Mucosa of descending colon (tissue), 3 donors: ENCODE results near the gene ACSL3. TPM values are rescaled to one million over a fixed set of nuclear protein-coding genes. Genes with fewer than 3 reads are reported as not detected.
A peak's percentile ranks its signal among the peaks of the same experiment; 100 is the strongest.

Experiments
- ATAC-seq: fragments of 200-7000 bp; cut with Tn5 transposase; one replicate; pipeline ENCODE4 v1.9.1; 2020; ENCODE audit warnings: mild to moderate bottlenecking, moderate library complexity
- DNase-seq, 3 donors: peaks; one replicate each; pipeline ENCODE4 v3.0.0-alpha.2; 2020
- H3K36me3 ChIP-seq: fragments of 200-600 bp; one replicate; pipeline ENCODE4 v1.8.0; 2021; ENCODE audit warnings: low read depth, mild to moderate bottlenecking
- H3K4me1 ChIP-seq: fragments of 200-600 bp; one replicate; pipeline ENCODE4 v1.8.0; 2021; ENCODE audit warnings: low read depth, mild to moderate bottlenecking
- H3K4me3 ChIP-seq: fragments of 200-600 bp; one replicate; pipeline ENCODE4 v1.8.0; 2021; ENCODE audit warnings: mild to moderate bottlenecking
- H3K9me3 ChIP-seq: fragments of 200-600 bp; one replicate; pipeline ENCODE4 v1.8.0; 2021; ENCODE audit warnings: mild to moderate bottlenecking
- intact Hi-C, 2 donors: fragments of 100-400 bp; cut with DNase I in 1 of 2; cut with micrococcal nuclease in 1 of 2; formaldehyde crosslinking; loops; one replicate each; pipeline versions ENCODE4 v1.11.0 to v1.11.1; 2022; cut with DNase I, micrococcal nuclease
- total RNA-seq, 3 donors: library from RNA; stranded (reverse); fragmentation: NEBNext Ultra II Directional in 2 of 3; extraction: Animal tissue kit (Norgen Biotek cat#: 25700) in 2 of 3; gene quantifications; one replicate each; pipeline versions ENCODE4 v1.2.1 to v1.2.4, GENCODE V29; 2021 to 2023
- TF ChIP-seq, protein P1 (sequence below): fragments of 200-600 bp; IDR thresholded peaks from one replicate; pipeline ENCODE4 v1.8.0; 2022; ENCODE audit warnings: antibody characterized with exemption, mild to moderate bottlenecking
- donor health status: DM: no; HTN: no; CAD: no; lungs with moderate emphysema.
- donor health status: DM: no; HTN: no; CAD: no.
- donor health status: DM: no; HTN: yes; CAD: no.

ACSL3 gene
- total RNA-seq, 3 donors from 2014 or later = 77.2 to 108 (median 93.0) TPM

DNA sequence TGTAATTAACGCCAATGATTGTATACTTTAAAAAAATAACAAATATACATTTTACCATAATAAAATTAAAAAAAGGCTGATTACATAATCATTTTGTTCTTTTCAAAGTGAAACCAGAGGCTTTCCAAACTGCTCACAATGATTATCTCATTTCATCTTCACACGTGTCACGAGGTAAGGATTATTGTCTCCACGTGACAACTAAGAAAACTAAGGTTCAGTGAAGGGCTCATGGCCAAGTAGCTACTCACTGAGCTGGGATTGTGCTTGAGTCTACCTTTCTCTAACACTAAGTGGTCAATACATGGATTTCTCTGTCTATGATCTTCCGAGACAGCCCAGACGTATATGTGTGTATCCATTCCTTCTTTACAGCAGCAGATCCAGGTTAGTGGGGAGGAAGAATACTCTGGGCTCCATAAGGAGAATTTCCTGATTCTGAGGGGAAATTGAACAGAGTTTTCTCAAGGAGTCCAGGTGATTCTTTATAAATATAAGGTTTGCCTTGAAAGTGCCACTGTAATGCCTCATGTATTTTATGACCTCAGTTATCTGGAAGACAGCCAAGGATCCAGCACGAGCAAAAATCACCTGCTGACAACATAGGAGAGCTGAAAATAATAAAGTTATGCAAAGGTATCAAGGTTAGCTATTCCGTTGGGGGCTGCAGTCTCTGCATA, 25.6 kb upstream of the ACSL3 start:
- no peak overlapping the region for H3K4me3 ChIP-seq
- no peaks in the 10 kb centered on the region for H3K36me3 ChIP-seq
- H3K4me1 ChIP-seq = no peaks in the 10 kb centered on the region
- TF ChIP-seq, protein P1, sequence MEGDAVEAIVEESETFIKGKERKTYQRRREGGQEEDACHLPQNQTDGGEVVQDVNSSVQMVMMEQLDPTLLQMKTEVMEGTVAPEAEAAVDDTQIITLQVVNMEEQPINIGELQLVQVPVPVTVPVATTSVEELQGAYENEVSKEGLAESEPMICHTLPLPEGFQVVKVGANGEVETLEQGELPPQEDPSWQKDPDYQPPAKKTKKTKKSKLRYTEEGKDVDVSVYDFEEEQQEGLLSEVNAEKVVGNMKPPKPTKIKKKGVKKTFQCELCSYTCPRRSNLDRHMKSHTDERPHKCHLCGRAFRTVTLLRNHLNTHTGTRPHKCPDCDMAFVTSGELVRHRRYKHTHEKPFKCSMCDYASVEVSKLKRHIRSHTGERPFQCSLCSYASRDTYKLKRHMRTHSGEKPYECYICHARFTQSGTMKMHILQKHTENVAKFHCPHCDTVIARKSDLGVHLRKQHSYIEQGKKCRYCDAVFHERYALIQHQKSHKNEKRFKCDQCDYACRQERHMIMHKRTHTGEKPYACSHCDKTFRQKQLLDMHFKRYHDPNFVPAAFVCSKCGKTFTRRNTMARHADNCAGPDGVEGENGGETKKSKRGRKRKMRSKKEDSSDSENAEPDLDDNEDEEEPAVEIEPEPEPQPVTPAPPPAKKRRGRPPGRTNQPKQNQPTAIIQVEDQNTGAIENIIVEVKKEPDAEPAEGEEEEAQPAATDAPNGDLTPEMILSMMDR = no peak
- H3K9me3 ChIP-seq = no peaks in the 10 kb centered on the region
- intact Hi-C loops = no loop called here
- DNase-seq = peak in 1 of 3 donors; percentile 42
- peak; percentile 66 for ATAC-seq

DNA sequence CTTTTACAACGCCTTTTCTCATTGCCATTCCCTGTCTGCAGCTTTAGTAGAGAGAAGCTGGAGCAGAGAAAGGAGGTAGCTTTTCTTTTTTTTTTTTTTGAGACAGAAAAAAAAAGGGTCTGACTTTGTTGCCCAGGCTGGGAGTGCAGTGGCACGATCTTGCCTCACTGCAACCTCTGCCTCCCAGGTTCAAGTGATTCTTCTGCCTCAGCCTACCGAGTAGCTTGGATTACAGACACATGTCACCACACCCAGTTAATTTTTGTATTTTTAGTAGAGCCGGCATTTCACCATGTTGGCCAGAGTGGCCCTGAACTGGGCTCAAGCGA, 25.0 kb upstream of the ACSL3 start:
- no peaks in the 10 kb centered on the region for H3K9me3 ChIP-seq
- TF ChIP-seq, protein P1 = no peak
- no peak overlapping the region for H3K4me3 ChIP-seq
- H3K4me1 ChIP-seq = no peaks in the 10 kb centered on the region
- ATAC-seq (no peak), DNase-seq (no peak)
- intact Hi-C loops = no loop called here
- no peaks in the 10 kb centered on the region for H3K36me3 ChIP-seq

DNA sequence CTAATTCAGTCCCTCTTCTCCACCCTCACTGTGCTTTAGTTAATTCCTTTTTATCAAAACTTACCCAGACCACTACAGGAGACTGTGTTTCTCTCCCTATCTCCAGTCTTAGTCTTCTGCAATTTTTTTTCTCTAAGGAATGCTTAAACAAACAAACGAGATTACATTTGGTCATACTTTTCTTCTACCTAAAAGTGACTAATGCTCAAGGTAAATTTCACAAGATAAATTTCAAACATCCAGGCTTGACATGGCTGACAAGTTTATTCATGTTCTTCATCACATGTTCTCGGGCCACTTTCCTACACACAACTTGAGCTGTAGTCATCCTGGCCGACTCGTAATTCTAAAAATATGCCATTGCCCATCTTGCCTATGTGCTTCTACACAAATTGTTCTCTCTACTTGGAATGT, 23.2 kb upstream of the ACSL3 start:
- TF ChIP-seq, protein P1 = no peak
- ATAC-seq = no peak
- intact Hi-C loops = no loop called here
- H3K9me3 ChIP-seq = no peaks in the 10 kb centered on the region
- H3K4me3 ChIP-seq = no peak overlapping the region
- no peaks in the 10 kb centered on the region for H3K4me1 ChIP-seq
- no peak for DNase-seq
- H3K36me3 ChIP-seq = no peaks in the 10 kb centered on the region

DNA sequence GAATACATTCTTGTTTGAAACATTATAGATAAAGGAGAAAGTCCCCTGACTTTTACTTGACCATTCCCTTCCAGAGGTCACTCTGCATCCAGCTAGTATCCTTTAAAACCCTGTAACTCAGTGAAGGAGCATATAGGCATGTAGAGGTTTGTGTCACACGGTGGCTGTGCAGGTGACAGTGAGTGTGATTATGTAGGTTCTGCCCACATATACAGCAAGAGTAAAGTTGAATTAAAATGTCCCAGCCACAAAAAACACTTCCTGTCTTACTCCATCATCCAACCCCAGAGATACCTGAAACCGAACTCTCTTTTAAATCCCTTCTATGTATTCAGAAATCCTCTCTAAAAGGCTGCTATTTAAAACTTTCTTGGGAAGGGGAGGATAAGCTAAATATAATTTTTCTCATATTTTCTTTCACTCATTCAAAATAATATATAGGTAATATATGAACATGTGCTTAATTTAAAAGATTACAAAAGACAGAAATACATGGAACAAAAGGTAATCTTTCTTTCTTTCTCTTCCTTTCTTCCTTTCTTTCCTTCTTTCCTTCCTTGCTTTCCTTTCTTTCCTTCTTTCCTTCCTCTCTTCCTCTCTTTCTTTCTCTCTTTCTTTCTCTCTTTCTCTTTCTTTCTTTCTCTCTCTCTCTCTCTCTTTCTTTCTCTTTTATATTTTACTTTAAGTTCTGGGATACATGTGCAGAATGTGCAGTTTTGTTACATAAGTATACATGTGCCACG, 20.6 kb upstream of the ACSL3 start:
- DNase-seq (no peak), ATAC-seq (no peak)
- no peak overlapping the region for H3K4me3 ChIP-seq
- TF ChIP-seq, protein P1 = no peak
- no peaks in the 10 kb centered on the region for H3K9me3 ChIP-seq
- H3K4me1 ChIP-seq = peaks cover 6% of the 10 kb centered on the region
- intact Hi-C loops = no loop called here
- H3K36me3 ChIP-seq = no peaks in the 10 kb centered on the region

DNA sequence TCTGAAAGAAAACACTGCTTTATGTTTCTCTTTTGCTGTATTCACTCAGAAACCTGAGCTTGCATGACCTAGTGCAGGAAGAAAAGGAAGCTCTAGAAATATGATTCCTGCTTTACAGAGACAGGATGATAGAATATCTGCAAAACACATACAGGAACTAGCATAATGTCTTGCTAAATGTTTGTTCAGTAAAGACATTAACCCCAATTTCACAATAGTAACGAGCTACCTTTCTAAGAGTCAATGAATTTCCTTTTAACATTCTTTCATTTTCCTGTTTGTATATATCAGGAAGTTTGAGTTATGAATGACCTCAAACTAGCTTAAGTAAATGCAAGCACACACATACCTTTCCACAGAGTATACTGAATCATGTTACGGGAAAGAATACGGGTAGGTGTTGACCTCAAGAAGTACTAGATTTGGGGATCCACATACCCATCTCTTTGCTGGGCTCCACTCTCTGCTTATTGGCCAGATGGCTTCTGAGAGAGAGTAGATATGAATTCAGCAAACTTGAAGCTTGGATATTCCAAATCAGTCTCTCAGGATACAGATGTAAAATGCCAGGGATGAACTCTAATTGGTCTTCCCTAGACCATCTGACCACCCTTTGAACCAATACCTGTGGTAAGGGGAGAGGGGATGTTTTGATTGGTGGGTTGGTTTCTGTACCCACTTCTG, 18.2 kb upstream of the ACSL3 start:
- peaks cover 6% of the 10 kb centered on the region for H3K4me1 ChIP-seq
- TF ChIP-seq, protein P1 = no peak
- H3K4me3 ChIP-seq = no peak overlapping the region
- DNase-seq (no peak), ATAC-seq (peak; percentile 90)
- intact Hi-C loops = no loop called here
- H3K36me3 ChIP-seq = no peaks in the 10 kb centered on the region
- H3K9me3 ChIP-seq = no peaks in the 10 kb centered on the region
